GM19438 (cell line): ENCODE measurements around the gene DYNLT5.
"Not testable (repeated sequence)": the region's sequence is repeated elsewhere in the genome, so short reads cannot be mapped to it uniquely, and the experiment has no call there.

Experiments used
- ATAC-seq: cut with Tn5 transposase; IDR thresholded peaks from one replicate; pipeline ENCODE4 v1.9.1; 2021; ENCODE audit warnings: low read depth; ENCODE audit not compliant: unreplicated experiment

Gene DYNLT5

GRCh38 chr1:66752000-66752592 lies at the start of gene DYNLT5:
Gene DYNLT5 (plus strand): TSS chr1:66752459. CDS start chr1:66754659, 2,200 bp downstream.
- peak; percentile 59 for ATAC-seq

GRCh38 chr1:66704177-66704875 lies 47.9 kb upstream of the DYNLT5 start:
- no peak for ATAC-seq

DNA sequence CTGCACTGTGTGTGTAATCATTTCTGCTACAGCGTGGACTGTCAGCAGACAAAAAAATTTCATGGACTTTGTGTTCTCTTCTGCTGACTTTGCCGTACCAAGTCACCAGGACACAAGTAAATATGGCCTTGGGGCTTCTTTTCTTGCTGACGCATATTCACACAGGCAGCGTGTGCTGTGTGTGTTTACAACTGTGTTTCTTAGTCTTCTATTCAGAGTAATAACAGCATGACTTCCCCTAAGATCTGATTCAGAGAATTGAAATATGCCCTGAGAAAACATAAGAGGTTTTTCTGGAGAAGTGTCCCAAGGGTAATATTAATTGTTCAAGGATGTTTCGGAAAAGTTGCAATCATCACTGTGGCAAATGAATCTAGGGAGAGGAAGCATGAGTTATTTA lies 47.1 kb upstream of the DYNLT5 start:
- ATAC-seq: no peak

DNA sequence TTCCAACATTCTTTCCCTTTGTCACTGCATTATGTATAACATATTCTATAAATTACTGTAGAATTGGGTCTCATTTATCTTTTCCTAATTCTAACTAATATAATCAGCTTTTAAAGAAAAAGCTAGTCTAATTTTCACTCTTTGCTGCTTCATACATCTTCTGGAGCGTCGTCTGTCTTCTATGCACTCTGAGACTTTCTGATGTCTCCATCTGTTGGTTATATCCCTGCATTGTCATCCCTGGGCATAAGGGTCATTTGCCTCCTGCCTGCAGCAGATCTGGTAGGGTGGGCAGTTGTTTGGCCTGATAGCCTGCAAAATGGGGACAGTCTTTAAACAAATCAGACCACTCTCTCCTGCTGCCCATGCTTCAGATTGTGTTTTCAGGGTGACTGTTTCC lies 40.8 kb upstream of the DYNLT5 start:
- ATAC-seq: no peak

DNA sequence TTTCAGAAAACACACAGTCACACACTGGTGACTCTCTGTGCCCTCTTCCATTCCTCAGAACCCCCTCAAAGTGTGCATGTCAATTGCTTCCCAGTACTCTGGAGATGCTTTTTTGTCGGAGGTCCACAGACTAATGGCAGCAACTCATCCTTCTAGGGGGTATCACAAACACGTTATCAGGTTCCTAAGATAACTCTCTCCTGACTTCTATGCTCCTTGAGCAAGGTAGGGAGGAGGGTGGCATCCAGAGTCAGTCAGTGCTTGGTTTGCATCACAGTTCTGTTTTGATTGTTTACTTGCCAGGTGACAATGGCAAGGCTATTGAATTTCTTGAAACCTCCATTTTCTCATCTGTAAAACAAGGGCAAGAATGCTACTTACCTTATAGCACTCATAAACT lies 39.4 kb upstream of the DYNLT5 start:
- ATAC-seq: no peak

GRCh38 chr1:66723985-66724384 lies 28.3 kb upstream of the DYNLT5 start:
- no peak for ATAC-seq

DNA sequence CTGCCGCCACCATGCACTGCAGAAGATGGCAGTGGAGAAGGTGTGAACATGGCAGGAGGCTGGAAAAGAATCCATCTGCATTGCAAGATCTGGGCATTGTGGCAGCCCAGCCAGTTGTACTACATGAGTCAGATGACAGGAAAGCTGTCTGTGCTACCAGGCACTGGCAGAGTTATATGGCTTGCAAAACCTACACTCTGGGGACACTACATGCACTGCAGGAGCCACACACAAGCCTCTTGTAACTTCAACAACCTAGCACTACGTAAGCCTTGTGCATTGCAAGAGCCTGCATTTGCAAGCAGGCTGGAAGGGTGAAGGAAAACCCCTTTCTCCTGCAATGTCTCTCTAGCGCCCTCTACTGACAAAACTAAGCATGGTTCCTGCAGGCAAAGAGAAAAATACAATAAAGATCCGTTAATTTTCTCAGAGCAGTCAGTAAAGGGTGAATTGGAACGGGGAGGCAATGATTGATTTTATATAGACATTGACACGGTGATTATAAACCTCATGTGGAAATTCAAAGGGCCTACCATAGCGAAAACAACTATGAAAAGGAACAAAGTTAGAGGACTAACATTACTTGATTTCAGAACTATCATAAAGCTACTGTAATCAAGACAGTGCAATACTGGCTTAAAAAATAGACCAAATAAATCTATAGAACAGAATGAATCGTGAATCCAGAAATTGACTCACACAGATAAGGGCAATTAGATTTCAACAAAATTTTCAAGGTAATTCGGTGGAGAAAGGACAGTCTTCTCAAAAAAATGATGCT lies 26.2 kb upstream of the DYNLT5 start:
- ATAC-seq: peak; percentile 84

- ATAC-seq: no peak
These were observed 24.2 kb upstream of the DYNLT5 start for GRCh38 chr1:66728021-66728420.

GRCh38 chr1:66728716-66729115 lies 23.5 kb upstream of the DYNLT5 start:
- not testable (repeated sequence) for ATAC-seq

GRCh38 chr1:66729119-66729518 lies 23.1 kb upstream of the DYNLT5 start:
- ATAC-seq: no peak

- no peak for ATAC-seq
These were observed 22.7 kb upstream of the DYNLT5 start for GRCh38 chr1:66729523-66729922.

DNA sequence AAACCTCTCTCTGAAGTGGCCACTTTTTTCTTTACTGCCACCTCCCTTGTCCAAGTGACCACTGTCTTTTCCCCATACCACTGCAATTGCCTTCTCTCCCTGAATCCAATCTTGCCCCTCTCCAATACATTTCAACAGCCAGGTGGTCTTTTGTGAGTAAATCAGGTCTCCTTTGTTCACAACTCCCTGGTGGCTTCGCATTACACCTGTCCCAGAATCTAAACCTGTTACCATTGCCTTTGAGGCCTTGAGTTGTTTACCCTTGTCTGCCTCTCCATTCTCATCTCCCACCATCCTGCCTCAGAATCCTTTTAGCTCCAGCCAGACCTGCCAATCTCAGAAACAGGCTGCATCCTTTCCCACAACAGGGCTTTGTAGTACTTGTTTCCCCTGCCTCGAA lies 21.8 kb upstream of the DYNLT5 start:
- no peak for ATAC-seq

DNA sequence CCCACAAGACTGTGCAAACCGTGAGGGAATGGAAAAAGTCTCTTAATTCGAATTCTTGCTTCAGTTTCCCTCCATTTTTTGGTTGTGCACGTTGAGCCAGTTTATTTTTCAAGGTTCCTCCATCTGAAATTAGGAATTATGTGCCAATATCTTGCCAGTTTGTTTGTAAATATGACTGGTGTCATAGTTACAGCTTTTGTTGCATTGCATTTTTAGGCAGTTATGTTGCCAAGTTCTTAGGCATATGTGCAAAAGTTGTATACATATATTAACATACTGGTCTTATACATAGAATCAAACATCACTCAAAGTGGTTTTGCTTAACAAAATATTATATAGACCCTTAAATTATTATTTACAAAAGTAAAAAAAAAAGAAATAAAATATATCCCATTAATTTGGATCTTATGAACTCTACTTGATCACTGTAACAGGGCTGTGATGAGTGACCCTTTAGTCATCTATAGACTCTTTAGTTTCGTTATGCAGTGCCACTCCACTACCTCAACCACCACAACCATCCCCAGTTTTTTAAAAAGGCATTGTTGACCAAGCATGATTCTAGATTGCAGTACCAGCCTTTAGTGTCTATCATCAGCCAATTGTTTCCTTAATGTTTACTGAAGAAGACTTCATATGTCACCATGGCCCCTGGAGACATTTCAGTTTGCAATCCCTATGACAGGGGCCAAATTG lies 20.9 kb upstream of the DYNLT5 start:
- ATAC-seq: no peak

DNA sequence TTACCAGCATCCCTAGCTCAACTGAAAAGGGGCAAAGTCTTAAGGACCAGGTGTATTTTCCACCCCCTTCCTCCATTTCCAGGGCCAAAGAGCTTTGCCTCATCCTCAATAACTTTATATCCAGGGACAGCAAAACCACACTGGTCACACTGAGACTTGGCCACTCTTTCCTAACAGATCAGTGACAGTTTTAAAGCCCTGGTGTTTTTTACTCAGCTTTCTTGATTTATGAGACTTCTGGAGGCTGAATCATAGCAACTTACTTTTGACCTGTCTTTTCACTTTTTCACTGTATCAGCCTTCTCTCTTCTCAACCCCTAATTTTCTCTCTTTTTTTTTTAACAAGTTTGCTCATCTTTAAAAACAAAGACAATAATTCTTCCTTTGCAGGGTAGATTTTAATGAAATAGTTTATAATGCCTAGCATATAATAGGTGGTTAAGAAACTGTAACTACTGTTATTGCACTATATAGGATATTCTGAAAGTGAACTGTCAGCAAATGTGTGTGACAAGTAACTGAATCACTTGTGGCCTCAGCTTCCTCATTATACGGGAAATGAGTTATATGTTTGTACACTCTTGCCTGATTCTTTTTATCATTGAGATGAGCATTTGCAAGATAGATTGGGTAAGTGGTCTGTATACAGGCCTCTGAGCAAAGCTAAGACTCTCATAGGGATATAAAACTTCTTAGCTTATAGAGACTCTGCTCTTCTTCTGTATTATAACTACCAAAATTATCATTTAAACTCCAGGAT lies 19.7 kb upstream of the DYNLT5 start:
- ATAC-seq: peak; percentile 59

DNA sequence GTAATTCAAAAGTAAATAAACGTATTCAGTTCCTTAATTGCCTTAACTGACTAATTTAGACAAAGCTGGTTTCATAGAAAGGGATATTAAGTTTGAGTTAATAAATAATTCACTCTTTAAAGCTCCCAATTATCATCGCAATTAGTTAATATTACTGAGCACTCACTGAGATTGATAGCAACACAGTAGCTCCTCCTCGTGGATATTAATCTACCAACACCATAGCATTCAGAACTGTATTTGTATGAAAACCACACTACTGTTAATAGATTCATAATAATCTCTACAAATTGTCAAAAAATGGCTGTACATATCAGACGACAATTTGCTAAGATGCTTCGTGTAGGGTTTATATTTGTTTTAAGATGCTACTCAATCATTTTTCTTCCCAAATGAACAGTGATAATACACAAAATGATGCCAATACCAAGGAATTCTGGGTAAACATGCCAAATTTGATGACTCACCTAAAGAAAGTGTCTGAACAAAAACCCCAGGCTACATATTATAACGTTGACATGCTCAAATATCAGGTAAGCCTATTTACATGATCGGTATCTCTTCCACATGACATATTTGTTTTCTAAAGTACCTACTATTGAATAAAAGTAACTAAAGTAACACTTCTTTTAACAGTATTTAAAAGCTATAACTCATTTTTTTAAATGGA lies 18.8 kb upstream of the DYNLT5 start:
- ATAC-seq: no peak

DNA sequence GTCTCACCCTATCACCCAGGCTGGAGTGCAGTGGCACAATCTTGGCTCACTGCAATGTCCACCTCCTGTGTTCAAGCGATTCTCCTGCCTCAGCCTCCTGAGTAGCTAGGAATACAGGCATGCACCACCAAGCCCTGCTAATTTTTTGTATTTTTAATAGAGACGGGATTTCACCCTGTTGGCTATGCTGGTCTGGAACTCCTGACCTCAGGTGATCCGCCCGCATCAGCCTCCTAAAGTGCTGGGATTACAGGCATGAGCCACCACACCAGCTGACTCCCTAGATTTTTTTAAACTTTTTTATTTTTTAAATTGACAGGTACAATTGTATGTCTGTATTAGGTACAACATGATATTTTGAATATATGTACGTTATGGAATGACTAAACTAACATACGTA lies 17.7 kb upstream of the DYNLT5 start:
- not testable (repeated sequence) for ATAC-seq

GRCh38 chr1:66737836-66738235 lies 14.4 kb upstream of the DYNLT5 start:
- ATAC-seq: no peak

- peak; percentile 73 for ATAC-seq
These were observed 12.7 kb upstream of the DYNLT5 start for GRCh38 chr1:66739401-66740157.

DNA sequence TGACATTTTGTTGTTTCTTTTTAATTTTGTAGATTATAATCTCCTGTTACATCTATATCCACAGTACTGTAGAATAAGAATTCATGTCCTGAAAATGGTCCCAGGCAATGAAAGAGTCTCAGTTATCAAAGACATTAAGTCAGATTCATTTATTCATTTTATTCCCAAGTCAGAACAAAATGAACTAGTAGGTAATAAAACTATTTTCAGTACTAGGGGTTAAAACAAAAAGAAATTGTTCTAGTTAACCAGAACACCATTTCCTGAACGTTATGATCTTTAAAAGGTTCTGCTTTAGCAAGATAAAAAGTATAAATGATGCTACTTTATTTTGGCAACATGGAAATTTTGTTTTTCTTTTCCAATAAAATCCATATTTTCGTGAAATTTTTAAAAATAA lies 6.8 kb upstream of the DYNLT5 start:
- no peak for ATAC-seq
